Measurements from ENCODE around the gene XPNPEP1. TPM values are rescaled to one million over a fixed set of nuclear protein-coding genes. Genes with fewer than 3 reads are reported as not detected.
A peak's percentile ranks its signal among the peaks of the same experiment; 100 is the strongest.

The XPNPEP1 gene
- polyA plus RNA-seq, 10 donors, result 52.5 to 83.3 (median 67.0) TPM

GRCh38 chr10:109956454-109957091 is 33.3 kb upstream of the XPNPEP1 start:
- DNase-seq, result no peak

DNA sequence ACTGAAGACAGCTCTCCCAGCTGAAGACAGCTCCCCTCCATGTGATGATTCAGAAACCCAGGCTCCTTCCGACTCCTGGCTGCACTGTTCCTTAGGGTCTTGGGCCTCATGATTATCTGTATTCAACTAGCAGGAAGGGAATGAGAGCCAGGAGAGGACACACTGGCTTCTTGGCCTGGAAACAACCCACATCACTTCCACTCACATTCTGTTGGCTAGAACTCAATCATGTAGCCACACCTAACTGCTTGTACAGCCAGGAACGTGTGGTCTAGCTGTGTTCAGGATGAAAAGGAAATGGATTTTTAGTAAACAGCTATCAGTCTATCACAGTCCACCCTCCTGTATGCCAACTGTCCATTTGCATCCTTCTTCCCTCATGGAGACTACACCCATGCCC is 30.5 kb upstream of the XPNPEP1 start:
- peak in 1 of 3 donors; percentile 40 for DNase-seq

DNA sequence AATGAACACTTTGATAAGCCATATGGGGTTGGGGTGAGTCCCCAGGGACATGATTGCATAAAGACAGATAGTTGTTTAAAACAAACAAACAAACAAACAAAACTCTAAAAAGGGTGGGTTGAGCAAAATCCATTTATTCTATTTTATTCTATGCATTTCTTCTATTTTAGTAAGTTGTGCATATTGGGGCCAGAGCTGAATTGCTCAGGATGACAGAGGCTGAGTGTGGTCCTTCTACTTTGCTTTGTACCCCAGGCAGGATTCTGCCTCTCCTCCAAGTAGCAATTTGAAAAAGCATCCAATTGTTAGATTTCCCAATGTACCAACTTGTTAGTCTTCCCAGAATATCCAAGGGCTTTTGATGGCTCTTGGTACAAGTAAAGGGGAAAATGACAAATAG is 29.2 kb upstream of the XPNPEP1 start:
- DNase-seq, result no peak

- DNase-seq, result peak in 2 of 3 donors; percentile 59 to 83
These were observed 24.0 kb upstream of the XPNPEP1 start for GRCh38 chr10:109947111-109947920.

DNA sequence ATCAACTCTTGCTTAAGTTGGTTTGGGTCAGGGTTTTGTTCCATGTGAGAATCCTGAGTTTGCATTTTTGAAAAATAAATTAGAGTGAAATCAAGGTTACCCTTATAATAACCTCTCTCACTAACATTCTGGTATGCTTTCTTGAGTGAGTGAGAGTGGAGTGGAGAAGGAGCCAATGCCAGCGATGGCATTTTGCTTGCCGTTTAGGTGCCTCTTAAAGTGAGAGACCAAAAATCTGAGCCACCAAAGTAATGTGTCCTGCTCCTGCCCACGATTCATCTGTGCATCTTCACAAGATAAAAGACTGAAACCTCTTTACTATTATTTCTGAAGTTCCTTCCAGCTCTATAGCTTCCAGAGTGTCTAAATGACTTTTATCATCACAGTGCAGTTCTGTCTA is 23.4 kb upstream of the XPNPEP1 start:
- DNase-seq, result no peak

- no peak for DNase-seq
These were observed 22.3 kb upstream of the XPNPEP1 start for GRCh38 chr10:109945473-109946177.

- DNase-seq, result no peak
These were observed 21.3 kb upstream of the XPNPEP1 start for GRCh38 chr10:109944613-109945012.

DNA sequence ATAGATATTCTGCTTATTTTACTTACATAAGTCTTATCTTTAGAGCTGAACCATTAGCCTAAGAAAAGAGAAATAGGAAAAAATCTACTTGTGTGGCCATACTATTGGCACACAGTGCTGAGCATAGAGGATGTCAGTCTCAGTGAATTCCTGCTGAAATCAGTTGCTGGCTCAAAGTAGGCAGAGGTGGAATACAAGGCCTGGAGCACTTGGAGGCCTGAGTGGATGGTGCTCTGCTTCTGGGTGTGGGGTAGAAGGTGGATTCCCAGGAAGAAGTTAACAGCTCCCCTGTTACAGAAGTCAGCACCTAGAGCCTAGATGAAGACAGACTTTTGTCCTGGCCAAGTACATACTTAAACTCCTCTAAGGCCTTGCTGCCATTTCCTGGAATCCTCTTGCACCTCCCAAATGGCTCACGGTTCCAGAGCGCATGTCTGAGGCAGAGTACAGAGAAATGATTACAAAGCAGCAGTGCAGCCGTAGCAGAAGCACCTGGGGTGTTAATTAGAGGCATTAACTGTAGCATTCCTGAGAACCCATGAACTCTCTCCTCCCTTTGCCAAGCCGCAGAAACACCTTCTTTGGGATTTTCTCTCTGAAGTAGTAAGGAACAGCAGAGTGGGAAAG is 18.0 kb upstream of the XPNPEP1 start:
- DNase-seq, result peak in 1 of 3 donors; percentile 63

DNA sequence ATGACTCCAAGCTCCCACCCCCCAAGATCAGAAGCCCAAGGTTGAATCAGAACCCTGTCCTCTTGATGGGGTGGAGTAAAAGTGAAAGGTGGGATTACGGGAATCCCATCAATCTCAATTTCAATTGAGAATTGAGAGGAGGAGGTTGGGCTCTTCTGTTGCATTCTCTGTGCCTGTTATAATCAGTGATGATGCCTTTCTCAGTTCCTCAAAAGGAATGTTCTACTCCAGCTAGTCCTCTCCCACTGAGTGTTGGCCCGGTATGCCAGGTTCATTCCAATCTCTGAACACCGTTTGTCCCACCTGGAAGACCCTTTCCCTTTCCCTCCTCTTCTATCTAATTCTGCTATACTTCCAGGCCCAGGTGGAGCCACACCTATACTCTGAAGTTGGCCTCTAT is 17.2 kb upstream of the XPNPEP1 start:
- DNase-seq, result no peak

GRCh38 chr10:109940117-109940516 is 16.8 kb upstream of the XPNPEP1 start:
- DNase-seq, result no peak

GRCh38 chr10:109939315-109939961 is 16.1 kb upstream of the XPNPEP1 start:
- peak in 2 of 3 donors; percentile 44 to 75 for DNase-seq

- DNase-seq, result no peak
These were observed 14.3 kb upstream of the XPNPEP1 start for GRCh38 chr10:109937460-109938065.

DNA sequence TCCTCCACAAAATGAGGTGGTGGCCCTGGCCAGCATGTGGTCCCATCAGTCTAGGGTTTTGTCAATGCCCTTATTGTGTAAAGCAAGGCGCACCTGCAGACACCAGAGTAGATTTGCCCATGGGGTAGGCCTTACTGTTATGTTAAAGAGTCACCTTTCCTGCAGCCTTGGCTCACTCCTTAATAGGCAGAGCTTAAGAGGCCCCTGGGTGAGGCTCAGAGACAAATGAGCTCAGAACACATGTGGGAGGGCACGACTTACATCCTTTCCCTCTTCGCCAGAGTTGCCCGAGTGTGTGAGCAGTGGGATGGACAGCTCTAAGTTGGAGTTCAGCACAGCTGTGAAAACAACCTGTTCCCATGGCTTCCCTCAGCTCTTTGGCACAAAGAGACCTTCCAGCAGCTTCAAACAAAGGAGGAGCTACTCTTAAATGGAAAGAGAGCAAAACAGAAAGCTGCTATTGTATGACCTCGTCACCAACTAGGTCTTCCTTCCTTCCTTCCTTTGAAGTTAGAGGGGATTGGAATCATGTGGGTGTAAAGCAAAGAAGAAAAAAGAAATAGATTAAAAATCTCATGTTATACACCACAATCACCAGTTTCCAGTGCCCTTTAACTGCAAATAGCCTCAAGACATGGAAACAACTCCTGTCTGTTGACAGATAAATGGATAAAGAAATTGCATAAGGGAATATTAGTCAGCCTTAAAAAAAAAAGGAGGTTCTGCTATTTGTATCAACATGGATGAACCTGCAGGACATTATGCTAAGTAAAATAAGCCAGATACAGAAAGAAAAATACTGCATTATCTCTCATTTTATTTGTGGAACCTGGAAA is 11.9 kb upstream of the XPNPEP1 start:
- peak in 1 of 3 donors; percentile 66 for DNase-seq

DNA sequence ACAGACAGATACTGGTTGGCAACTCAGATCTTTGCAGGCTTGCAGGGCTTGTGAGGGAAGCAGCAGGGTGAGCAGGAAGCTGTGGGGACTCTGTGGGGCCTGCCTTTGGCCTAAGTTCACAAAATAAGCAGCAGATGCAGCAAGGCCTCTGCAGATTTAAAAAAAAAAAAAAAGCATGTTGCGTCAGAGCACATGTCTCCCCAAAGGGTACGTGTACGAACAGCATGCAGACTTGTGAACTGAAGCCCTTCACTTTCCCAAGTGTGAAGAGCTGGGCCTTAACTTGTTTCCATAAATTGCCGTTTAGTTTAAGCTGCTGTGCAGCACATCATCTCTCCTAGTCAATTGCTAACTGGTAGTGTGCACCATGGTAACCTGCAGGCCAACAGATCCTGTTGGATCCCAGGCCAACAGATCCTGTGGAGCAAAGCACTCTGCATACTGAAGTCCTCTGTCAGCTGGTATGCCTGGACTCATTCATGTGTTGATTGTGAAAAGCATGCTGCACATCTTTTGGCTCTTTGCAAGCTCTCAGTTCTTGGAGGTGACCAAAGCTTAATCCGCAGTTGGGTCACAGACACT is 10.8 kb upstream of the XPNPEP1 start:
- peak in 1 of 3 donors; percentile 57 for DNase-seq

- DNase-seq, result no peak
These were observed 9.7 kb upstream of the XPNPEP1 start for GRCh38 chr10:109932968-109933367.

GRCh38 chr10:109932391-109932790 is 9.1 kb upstream of the XPNPEP1 start:
- DNase-seq, result no peak

- DNase-seq, result no peak
These were observed 7.9 kb upstream of the XPNPEP1 start for GRCh38 chr10:109931163-109931562.

DNA sequence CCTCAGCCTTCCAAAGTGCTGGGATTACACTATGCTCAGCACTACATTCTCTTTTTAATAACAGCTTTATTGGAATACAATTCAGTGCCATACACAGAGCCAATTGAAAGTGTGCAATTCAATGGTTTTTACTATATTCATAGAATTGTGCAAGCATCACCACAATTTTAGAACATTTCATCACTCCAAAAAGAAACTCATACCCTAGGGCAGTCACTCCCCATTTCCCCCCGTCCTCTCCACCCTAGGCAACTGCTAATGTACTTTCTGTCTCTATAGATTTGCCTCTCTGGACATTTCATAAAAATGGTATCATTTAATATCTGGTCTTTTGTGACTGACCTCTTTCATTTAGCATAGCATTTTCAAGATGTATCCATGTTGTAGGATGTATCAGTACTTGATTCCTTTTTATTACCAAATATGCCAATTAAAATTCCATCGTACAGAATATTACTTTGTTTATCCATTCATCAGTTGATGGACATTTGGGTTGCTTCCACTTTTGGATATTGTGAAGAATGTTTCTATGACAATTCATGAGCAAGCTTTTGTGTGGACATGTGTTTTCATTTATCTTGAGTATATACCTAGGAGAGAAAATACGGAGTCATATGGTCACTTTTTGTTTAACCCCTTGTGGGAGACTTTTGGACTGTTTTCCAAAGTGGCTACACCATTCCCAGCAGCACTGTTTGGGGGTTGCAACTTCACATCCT is 6.3 kb upstream of the XPNPEP1 start:
- peak in 1 of 3 donors; percentile 62 for DNase-seq

- peak in 2 of 3 donors; percentile 66 to 87 for DNase-seq
These were observed 5.2 kb upstream of the XPNPEP1 start for GRCh38 chr10:109928475-109928891.
